GM19467 (cell line): Measurements from ENCODE around the gene MLX.
"Not testable (repeated sequence)": the region's sequence is repeated elsewhere in the genome, so short reads cannot be mapped to it uniquely, and the experiment has no call there.

Source experiments
- ATAC-seq: cut with Tn5 transposase; IDR thresholded peaks from one replicate; pipeline ENCODE4 v1.9.1; 2021; ENCODE audit warnings: mild to moderate bottlenecking, moderate library complexity; ENCODE audit not compliant: unreplicated experiment

MLX gene

GRCh38 chr17:42536048-42536371 lies 30.9 kb upstream of the MLX start, which contains the start of gene NAGLU:
NAGLU (plus strand) TSS chr17:42536241; CDS start chr17:42536273, 32 bp downstream.
- ATAC-seq = peak; percentile 78

DNA sequence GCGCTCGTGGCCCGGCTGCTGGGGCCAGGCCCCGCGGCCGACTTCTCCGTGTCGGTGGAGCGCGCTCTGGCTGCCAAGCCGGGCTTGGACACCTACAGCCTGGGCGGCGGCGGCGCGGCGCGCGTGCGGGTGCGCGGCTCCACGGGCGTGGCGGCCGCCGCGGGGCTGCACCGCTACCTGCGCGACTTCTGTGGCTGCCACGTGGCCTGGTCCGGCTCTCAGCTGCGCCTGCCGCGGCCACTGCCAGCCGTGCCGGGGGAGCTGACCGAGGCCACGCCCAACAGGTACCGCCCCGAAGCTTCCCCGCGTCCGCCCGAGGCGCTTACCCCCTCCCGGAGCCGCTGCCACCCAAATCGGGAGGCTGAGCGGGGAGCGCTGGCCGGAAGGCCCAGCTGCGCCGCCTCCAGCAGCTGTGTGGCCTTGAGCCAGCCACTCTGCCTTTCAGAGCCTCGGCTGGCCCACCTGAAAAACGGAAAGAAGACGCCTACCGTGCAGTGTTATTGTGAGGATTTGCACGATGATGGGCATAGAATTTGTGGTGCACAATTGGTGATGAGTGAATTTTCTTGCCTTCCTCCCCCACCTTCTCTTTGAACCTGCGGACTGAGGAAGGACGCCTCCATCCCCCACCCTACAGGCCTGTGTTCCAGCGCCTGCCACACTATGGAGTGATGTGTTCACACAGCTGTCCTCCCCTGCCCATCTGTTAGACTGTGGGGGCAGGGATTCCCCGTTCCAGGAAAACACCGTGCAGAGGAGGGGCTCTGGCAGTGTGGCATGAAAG lies 30.3 kb upstream of the MLX start:
- peak; percentile 62 for ATAC-seq

- ATAC-seq = no peak
These were observed 29.6 kb upstream of the MLX start for GRCh38 chr17:42537156-42537805.

- ATAC-seq = no peak
These were observed 29.0 kb upstream of the MLX start for GRCh38 chr17:42537826-42538451.

GRCh38 chr17:42538482-42538881 lies 28.4 kb upstream of the MLX start:
- no peak for ATAC-seq

GRCh38 chr17:42540558-42540957 lies 26.3 kb upstream of the MLX start:
- not testable (repeated sequence) for ATAC-seq

- no peak for ATAC-seq
These were observed 25.7 kb upstream of the MLX start for GRCh38 chr17:42541041-42541833.

- ATAC-seq = no peak
These were observed 23.5 kb upstream of the MLX start for GRCh38 chr17:42543190-42544079.

DNA sequence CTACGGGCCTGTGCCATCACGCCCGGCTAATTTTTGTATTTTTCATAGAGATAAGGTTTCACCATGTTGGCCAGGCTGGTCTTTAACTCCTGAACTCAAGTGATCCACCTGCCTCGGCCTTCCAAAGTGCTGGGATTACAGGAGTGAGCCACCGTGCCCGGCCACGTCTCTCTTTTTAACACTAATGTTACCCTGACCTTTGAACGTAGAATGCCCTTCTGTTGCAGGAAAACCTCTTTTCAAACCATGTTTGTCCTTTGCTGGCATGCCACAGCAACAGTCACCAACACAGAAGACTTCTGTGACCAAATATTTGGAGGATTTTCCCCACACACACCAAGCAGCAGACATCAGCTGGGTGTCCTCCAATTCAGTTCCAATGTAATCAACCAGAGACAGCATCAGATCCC lies 22.0 kb upstream of the MLX start:
- no peak for ATAC-seq

GRCh38 chr17:42545755-42546505 lies 21.0 kb upstream of the MLX start:
- not testable (repeated sequence) for ATAC-seq

DNA sequence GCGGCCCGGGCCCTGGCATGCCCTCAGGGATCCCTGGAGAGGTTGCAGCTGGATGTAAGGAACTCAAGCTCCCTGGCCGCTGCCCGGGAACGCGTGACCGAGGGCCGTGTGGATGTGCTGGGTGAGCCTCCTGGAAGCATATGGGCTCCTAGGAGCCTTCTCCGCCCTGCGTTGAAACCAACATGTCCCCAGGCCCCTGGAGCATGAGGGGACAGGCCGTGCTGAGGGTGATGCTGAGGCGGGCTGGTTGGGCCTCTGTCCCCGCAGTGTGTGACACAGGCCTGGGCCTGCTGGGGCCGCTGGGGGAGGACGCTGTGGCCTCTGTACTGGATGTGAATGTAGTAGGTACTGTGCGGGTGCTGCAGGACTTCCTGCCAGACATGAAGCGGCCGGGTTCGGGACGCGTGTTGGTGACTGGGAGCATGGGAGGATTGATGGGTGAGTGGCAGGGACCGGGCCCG lies 19.9 kb upstream of the MLX start:
- no peak for ATAC-seq

- ATAC-seq = no peak
These were observed 19.2 kb upstream of the MLX start for GRCh38 chr17:42547698-42548069.

DNA sequence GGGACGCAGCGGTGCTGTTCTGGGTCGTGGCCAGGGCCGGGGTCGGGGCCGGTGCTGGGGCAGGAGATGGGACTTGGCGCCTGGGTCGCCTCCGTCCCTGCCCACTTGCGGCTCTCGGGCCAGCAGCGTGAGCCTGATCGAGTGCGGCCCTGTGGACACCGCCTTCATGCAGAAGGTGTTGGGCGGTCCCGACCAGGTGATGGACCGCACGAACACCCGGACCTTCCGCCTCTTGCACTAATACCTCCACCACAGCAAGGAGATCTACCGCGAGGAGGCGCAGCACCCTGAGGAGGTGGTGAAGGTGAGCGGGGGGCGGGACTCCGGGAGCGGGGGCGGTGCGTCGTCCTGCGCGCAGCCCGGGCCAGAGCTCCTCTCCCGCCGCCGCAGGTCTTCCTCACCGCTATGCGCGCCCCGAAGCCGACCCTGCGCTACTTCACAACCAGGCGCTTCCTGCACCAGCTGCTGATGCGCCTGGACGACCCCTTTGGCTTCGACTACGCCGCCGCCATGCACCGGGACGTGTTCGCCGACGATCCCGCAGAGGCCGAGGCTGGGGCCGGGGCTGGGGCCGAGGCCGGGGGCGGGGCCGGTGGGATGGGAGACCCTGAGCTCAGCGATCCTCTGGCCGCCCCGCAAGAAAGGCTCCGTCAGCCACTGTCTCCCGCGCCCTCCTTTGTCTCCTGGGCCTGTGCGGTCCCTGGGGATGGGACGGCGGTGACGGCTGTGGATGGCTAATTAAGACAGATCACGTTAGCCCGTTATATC lies 18.6 kb upstream of the MLX start:
- peak; percentile 48 for ATAC-seq

- no peak for ATAC-seq
These were observed 17.7 kb upstream of the MLX start for GRCh38 chr17:42548993-42549755.

GRCh38 chr17:42552736-42553135 lies 14.2 kb upstream of the MLX start, which contains the start of gene HSD17B1:
HSD17B1 (plus strand) TSS chr17:42552923; CDS start chr17:42552934, 11 bp downstream.
- ATAC-seq = not testable (repeated sequence)

DNA sequence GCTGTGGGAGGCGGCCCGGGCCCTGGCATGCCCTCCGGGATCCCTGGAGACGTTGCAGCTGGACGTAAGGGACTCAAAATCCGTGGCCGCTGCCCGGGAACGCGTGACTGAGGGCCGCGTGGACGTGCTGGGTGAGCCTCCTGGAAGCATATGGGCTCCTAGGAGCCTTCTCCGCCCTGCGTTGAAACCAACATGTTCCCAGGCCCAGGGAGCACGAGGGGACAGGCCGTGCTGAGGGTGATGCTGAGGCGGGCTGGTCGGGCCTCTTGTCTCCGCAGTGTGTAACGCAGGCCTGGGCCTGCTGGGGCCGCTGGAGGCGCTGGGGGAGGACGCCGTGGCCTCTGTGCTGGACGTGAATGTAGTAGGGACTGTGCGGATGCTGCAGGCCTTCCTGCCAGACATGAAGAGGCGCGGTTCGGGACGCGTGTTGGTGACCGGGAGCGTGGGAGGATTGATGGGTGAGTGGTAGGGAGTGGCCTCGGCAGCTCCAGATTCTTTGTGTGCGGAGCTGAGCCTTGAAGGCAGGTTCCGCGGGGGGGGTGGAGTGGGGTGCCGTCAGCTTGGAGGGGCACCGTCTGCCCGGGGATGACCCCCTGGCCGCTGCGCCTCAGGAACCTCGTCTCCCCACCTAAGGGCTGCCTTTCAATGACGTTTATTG lies 13.6 kb upstream of the MLX start:
- no peak for ATAC-seq

DNA sequence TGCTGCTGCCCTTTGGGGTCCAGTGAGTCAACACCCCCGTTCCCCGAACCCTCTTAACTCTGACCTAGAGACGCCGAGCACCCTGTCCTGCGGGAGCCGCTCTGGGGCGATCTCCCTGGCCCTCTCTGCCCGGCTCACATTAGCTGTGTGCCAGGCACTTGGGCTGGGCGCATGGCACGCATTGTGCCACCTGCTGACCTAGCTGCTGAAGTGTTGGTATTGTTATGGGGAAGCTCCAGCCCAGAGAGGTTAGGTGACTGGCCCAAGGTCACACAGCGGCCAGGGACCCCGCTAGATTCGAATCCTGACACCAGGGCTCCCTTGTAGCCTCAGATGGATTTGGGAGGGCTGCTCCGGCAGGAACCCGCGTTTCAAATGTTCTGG lies 13.0 kb upstream of the MLX start:
- ATAC-seq = no peak
